NCI-H69 (cell line): ENCODE measurements around the gene PHRF1.
A peak's percentile ranks its signal among the peaks of the same experiment; 100 is the strongest.

Experiments used
- DNase-seq: peaks from one replicate; lab custom pipeline; 2025; lab: John Stamatoyannopoulos, UW

PHRF1 gene, protein sequence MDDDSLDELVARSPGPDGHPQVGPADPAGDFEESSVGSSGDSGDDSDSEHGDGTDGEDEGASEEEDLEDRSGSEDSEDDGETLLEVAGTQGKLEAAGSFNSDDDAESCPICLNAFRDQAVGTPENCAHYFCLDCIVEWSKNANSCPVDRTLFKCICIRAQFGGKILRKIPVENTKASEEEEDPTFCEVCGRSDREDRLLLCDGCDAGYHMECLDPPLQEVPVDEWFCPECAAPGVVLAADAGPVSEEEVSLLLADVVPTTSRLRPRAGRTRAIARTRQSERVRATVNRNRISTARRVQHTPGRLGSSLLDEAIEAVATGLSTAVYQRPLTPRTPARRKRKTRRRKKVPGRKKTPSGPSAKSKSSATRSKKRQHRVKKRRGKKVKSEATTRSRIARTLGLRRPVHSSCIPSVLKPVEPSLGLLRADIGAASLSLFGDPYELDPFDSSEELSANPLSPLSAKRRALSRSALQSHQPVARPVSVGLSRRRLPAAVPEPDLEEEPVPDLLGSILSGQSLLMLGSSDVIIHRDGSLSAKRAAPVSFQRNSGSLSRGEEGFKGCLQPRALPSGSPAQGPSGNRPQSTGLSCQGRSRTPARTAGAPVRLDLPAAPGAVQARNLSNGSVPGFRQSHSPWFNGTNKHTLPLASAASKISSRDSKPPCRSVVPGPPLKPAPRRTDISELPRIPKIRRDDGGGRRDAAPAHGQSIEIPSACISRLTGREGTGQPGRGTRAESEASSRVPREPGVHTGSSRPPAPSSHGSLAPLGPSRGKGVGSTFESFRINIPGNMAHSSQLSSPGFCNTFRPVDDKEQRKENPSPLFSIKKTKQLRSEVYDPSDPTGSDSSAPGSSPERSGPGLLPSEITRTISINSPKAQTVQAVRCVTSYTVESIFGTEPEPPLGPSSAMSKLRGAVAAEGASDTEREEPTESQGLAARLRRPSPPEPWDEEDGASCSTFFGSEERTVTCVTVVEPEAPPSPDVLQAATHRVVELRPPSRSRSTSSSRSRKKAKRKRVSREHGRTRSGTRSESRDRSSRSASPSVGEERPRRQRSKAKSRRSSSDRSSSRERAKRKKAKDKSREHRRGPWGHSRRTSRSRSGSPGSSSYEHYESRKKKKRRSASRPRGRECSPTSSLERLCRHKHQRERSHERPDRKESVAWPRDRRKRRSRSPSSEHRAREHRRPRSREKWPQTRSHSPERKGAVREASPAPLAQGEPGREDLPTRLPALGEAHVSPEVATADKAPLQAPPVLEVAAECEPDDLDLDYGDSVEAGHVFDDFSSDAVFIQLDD (N-terminal part only)

DNA sequence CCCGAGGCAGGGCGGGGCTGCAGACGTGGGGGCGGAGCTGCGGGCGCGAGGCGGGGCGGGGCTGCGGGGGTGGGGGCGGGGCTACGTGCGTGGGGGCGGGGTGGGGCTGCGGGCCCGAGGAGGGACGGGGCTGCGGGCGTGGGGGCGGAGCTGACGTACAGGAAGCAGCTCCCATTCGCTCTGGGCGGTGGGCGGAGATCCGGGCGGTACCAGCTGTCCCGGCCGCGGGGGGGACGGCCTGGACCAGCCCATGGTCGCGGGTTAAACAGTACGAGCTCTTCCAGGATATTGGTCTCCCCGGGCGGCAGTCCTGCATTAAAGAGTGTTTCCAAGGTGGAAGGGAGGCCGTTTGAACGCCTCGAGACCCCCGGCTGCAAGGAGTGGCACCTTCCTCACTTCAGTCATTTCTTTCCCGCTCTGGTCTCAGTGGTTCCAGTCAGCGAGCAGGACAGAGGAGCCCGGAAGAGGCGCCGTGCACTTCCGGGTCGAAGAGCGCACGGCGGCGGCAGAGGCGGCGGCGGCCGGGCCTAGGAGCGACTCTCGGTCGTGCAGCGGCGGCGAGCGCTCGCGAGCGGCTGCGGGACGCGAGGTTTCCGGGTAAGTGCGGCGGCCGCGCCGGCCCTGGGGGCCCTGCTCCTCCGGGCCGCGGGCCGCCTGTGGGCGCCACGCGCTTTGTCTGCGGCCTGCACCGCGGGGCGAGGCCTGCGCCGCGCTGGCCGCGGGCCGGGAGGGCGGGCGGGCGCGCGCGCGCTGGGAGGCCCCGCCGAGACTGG is at the start of gene PHRF1:
TSS of gene PHRF1 (plus strand) at position 475 of the 773 bp plus-strand sequence. CDS start 5,043 bp downstream, outside the sequence.
- DNase-seq = peak; percentile 96

DNA sequence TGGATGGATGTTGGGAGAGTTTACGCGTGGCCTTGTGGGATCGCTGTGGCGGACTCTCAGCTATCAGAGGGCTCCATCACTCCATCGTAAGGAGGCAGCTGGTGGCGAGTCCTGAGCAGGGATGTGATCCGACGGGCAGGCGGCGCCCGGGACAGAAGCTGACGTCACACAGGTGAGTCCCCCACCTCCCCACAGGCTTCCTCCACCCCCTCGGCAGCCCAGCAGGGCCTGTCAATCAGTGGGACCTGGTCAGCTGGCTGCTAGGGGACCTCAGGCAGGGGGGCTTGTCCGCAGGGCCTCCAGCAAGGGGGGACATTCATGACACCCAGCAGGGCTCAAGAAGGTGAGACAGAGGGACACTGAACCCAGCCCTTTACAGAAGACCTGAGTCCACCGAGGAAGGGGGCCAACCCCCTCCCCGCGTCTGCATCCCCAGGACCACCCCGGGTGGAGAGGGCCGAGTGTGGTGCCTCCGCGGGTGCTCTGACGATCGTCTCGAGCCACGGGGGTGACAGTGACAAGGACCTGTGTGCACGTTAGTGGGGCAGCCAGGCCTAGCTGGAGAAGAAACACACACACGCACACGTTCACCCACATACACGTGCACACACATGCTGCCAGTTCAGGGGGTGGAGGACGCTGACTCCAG is 48.0 kb upstream of the PHRF1 start:
- DNase-seq = no peak

DNA sequence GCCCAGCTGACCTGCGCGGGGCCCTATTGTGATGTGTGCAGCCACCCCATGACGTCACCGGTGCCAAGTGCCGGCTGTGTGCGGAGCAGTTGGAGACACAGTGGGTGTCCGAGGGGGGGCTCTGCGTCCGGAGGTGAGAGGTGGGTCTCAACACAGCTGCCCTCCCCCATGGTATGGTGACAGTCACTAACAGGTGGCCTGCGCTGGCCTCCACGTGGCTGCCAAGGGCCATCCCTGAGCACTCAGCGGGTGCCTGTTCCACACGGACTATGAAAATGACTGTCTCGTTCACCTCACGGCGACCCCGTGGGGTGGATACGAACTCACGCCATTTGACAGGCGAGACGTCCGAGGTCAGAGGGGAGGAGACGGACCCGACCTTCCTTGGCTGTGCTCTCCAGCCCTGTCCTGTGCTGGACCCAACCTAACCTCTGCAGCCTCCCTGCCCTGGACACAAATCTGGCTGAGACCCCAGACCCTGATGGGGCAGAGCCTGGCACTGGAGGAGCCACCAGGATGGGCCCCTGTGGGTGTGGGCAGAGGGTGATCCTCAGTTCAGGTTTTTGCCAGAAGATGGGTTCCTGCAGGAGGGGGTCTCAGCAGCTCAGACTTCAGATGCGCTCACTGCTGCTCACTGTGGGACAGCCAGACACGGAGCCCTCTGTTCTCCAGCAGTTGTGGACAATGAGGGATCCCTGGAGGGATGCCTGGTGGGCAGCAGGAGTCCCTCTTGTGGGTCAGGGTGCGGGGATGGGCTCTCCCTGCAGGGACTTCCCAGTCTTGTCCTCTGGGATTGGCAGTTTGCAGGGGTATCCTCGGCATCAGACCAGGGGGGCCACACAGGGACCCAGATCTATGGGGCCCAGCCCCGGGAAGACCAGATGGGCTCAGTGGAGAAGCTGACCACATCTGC is 47.2 kb upstream of the PHRF1 start:
- peak; percentile 72 for DNase-seq

DNA sequence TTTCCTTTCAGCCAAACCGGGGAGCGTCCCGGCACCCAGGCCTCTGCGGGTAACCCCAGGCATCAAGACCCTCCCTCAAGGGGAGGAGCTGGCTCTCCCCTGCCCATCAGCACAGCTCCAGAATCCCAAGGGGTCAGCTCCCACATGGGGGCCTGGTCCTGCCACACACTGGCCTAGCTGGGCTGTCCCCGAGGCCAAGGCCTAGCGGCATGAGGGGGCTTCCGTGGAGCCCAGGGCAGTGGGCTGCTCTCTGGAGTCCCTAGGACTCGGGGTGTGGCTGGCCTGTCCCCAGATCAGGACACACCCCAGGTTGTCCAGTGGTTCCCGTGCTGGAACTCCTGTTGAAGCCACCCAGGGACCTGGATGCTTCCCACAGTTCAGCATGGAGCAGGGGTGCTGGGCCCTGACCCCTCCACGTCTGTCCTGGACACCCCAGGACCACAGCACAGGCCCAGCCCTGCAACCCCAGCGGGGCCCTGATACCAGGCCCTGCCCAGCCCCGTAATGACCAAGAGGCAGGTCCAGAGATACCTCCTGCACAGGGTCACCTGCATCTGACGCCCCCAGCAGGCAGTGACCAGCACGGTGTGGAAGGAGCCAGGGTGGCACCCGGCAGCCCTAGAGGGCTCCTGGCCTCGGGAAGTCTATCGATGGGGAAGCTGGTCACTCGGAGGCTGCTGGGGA is 46.4 kb upstream of the PHRF1 start:
- no peak for DNase-seq

DNA sequence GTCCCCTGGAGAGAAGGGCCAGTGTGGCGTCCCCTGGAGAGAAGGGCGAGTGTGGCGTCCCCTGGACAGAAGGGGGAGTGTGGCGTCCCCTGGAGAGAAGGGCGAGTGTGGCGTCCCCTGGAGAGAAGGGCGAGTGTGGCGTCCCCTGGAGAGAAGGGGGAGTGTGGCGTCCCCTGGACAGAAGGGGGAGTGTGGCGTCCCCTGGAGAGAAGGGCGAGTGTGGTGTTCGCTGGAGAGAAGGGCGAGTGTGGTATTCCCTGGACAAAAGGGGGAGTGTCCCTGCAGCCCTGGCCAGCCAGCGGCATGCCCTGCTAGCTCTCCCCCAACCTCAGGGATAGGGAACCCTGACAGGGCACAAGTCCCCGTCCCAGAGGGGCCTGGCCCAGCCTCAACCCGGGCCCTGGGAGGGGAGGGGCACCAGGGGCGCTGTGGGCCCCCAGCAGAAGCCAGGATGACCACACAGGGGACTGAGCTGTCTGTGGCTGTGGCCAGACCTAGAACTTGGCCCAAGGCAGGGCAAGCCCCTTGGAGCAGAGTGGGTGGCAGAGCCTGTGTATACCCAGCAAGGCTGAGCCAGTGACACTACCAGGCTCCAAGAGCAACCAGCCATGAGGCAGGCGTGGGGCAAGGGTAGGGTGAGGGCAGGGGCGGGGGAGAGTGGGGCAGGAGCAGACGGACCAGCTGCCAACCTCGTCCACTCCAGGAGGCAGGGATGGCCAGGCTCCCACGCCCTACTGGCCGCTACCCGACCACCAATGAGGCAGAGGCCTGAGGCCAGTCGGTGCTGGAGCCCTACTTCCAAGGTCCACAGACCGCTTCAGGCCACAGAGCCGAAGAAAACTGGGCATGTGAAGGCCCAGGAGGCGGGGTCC is 45.1 kb upstream of the PHRF1 start:
- no peak for DNase-seq

DNA sequence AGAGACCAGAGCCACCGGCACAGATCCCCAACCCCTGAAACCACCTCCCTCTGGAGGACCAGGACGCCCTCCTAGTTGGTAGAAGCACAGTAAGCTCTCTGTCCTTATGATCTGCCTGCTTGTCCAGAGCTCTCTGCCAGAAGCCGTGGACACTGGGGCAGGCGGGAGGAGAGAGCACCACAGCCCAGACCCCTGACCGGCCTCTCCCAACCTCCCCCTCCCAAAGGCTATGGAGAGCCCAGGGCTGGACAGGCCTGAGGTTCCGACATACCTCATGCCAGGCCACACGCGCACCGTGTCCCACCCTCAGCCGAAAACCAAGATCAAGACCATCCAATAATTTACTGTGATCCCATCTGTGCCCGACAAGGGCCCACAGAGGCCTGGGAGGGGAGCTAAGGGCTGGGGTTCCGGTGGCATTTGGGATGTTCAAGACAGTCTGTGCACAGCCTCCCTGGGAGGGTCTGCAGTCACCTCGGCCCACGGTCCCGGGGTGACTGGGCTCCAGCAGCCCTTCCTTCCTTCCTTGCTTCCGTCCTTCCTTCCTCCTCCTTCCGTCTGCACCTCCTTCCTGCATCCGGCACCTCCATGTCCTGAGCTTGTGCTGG is 44.2 kb upstream of the PHRF1 start:
- no peak for DNase-seq

DNA sequence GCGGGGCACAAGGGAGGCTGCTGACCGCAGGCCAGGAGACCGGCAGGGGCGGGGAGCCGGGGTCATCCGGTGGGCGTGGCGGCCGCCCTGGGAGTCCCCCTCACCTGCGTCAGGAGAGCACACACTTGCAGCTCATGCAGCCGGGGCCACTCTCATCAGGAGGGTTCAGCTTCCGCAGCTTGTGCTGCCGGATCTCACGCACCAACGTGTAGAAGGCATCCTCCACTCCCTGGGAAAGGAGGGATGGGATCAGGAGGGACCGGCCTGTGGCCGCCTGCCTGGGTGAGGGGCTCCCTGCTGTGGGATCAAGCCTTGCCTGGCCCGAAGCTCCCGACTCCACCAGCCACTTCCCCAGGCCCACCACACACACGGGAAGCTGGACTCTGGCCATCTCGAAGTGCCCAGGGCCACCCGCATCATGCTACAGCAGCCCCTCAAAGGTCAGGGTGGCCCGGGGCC is 43.7 kb upstream of the PHRF1 start:
- DNase-seq = no peak

DNA sequence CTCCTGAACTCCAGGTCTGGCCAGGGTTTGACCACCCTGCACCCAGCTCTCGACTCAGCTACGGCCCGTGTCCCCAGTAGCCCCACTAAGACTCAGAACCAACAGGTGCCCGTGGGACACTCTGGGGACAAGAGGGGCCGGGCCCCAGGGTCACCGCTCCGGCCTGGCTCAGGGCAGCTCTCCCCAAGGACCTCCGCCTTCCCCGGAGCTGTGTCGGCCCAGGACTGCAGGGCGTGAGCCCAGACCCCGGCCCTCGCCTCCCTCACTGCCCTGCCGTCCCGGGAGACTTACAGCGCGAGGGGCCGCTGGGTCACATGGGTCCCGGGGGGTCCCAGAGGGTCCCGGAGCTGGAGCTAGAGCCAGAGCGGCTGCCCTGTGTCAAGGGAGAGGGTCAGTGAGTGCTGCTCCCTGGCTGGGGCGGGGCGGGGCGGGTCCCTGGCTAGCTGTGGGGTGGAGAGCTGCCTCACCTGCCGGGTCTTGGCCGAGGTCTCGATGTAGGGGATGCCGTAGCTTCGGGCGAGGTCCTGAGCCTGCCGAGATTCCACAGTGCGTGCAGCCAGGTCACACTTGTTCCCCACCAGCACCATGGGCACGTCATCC is 43.2 kb upstream of the PHRF1 start:
- no peak for DNase-seq

DNA sequence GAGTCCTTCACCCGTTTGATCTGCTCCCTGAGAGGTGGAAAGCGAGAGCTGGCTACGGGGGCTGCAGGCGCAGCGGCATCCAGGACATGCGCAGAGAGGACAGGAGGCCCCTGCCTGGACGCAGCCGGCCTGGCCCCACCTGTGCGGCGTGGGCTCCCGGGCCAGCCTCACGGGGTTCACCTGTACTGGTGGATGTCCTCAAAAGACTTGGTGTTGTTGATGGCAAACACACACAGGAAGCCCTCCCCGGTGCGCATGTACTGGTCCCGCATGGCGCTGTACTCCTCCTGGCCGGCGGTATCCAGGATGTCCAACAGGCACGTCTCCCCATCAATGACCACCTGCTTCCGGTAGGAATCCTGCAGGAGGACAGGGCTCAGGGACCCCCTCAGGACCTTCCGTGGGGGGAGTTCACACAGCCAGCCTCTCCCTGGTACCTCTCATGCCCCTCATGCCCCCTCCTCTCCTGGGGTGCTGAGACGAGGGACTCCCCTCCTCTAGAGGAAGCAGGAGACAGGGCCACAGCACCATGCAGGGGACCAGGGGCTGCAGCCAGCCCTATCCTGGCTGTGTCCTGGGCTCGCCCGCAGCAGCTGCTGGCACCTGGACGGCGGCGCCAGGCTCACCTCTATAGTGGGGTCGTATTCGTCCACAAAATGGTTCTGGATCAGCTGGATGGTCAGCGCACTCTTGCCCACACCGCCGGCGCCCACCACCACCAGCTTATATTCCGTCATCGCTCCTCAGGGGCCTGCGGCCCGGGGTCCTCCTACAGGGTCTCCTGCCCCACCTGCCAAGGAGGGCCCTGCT is 42.5 kb upstream of the PHRF1 start:
- DNase-seq = no peak

DNA sequence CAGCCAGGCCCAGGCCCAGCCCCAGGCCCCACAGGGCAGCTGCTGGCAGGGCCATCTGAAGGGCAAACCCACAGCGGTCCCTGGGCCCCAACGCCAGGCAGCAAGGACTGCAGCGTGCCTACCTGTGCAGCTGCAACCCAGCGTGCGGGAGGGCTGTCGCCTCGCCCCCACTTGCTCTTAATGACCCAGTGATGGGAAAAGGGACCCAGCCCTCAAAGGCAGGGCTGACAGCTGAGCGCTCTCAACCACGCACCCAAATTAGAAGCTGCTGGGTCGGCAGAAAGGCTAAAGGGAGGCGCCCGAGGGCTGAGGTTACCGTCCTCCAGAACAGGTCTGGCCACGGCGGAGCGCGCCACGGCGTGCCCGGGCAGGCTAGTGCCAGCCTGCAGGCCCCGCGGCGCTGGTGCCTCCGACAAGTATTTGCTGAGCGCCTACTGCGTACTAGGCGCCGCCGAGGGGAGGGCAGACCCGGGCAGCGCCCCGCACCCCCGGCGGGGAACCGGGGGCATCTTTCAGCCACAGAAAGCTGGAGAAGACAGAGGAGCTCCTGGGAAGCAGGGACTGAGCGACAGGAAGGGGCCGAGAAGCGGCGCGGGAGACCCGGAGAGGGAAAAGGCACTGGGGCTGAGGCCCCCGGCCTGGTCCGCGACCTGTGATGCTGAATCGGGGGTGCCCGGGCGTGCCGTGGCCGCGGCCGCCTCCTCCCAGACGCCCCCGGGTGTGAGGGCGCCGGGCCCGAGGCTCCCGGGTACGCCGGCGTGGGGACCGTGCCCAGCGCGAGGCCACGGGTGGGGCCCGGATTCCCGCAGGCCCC is 41.7 kb upstream of the PHRF1 start:
- peak; percentile 73 for DNase-seq

DNA sequence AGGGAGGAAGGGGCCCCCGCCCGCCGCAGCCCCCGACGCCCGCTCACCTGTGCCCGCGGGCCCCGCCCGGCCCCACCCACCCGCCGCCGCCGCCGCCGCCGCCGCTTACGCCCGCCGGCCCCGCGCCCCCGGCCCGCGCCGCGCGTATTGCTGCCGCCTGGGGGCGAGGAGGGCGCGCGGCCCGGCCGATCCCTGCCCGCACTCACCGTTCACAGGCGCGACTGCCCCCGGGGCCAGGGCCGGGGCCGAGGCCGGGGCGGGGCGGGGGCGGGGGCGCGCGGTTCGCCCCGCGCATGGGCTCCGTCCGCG is 41.1 kb upstream of the PHRF1 start:
- no peak for DNase-seq

DNA sequence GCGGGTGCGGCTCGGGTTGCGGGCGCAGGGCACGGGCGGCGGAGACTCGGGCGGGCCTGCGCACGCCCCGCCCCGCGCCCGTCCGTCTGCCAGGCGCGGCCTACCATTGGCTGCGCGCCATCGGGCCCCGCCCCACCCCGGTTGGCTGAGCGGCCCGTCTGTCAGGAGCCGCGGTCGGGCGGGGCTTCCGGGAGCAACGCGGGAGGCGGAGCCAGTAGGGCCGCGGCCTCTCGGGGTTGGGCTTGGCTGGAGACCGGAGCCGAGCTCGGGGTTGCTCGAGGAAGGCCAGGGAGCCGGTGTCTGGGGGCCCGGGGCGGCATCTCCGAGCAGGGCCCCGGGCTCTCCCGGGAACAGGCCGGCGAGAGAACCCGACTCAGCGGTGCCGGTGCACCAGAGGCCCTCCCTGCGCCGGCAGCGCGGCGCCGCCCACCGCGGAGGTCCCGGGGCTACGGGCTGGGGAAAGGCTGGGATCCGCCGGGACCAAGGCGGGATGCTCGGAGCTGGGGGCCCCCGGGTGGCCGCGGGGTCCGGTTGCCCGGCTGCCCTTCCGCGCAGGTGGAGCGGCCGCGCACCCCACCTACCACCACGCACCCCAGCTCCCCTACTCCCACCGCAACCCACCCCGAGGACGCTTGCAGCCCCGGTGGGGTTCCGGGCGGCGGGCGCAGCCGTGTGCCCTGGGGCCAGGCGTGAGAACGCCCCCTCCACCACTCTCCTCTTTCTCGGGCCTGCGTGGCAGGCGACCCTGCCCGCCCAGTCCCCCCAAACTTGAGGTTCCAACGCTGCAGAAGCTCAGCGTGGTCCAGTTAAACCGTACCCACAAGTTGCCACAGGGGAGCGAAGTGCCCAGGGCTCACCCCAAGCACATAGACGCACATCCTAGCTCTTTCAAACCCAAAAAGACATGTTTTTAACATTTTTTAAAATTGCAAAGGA is 40.5 kb upstream of the PHRF1 start, which contains the start of gene HRAS:
TSS of gene HRAS (minus strand) at position 58 of the 936 bp plus-strand sequence.
- DNase-seq = peak; percentile 97

DNA sequence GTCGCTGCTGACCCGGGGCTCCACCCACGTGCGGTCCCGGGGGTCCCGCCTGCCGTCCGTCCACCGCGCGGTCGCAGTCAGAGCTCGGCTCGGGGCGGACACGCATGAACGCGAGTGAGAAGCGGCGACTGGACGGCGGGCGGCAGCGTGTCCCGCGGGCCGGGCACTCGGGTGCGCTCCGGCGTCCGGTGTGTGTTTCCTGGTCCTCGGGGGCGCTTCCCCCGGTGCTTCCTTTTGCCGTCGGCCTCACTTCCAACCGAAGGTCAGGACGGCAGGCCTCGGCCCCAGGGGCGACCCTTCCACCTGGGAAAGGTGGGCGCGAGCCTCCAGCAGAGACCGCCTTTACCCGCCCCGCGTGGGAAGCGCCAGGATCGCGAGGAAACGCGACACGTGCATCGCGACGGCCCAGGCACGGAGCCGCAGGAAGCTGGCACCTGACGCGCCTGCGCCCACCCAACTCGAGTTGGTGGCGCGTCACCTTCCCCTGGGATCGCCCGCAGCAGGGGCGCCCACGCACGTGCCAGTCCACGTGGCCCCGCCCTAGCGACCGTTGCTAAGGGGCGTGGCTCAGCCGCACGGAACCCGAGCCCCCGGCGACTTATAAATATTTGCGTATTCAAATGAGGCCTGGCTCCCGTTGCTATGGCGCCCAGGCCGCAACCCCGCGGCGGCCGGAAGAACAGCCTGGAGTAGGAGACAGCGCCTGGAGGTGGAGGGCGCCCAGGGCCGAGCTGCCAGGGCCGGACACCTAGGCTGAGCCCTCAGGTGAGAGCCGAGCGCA is 39.2 kb upstream of the PHRF1 start, which contains the start of gene LRRC56:
TSS of gene LRRC56 (plus strand) at position 687 of the 781 bp plus-strand sequence. CDS start 3,158 bp downstream, outside the sequence.
- peak; percentile 98 for DNase-seq
